GM12878 (cell line): Measurements from ENCODE around the gene IKZF5. TPM values are rescaled to one million over a fixed set of nuclear protein-coding genes. Genes with fewer than 3 reads are reported as not detected.

Experiments
- CHD2 ChIP-seq: IDR thresholded peaks from 2 replicates; pipeline ENCODE4 v1.6.1; 2011; ENCODE audit warnings: low read depth, low read length, improper control_type of control experiment, borderline replicate concordance
- FOS ChIP-seq: IDR thresholded peaks from 3 replicates; pipeline ENCODE4 v1.6.1; 2011; ENCODE audit warnings: borderline replicate concordance; ENCODE audit not compliant: insufficient read length; ENCODE audit errors: extremely low read depth
- HCFC1 ChIP-seq: fragments of 150-350 bp; IDR thresholded peaks from 2 replicates; pipeline ENCODE4 v1.6.1; 2014; ENCODE audit warnings: low read length
- HDAC6 ChIP-seq: fragments of 200-600 bp; sonication (generic); IDR thresholded peaks from one replicate; pipeline ENCODE4 v1.8.0; 2017; ENCODE audit warnings: antibody characterized with exemption; ENCODE audit not compliant: unreplicated experiment
- MEF2A ChIP-seq: IDR thresholded peaks from 2 replicates; pipeline ENCODE4 v1.6.1; 2011; ENCODE audit warnings: low read depth, mild to moderate bottlenecking, low read length, moderate library complexity; ENCODE audit not compliant: insufficient read depth
- MYB ChIP-seq: fragments of 150-350 bp; IDR thresholded peaks from 2 replicates; pipeline ENCODE4 v1.6.1; 2014; ENCODE audit warnings: mild to moderate bottlenecking, low read depth, low read length, borderline replicate concordance
- NFIC ChIP-seq: IDR thresholded peaks from 2 replicates; pipeline ENCODE4 v1.6.1; 2012; ENCODE audit warnings: low read depth, mild to moderate bottlenecking, inconsistent platforms, low read length, moderate library complexity
- NFYA ChIP-seq: IDR thresholded peaks from 2 replicates; pipeline ENCODE4 v1.6.1; 2011; ENCODE audit warnings: low read depth, mild to moderate bottlenecking, low read length, improper control_type of control experiment, borderline replicate concordance
- RCOR1 ChIP-seq: conservative IDR thresholded peaks from 2 replicates; pipeline ENCODE4 v1.6.1; 2012; ENCODE audit warnings: low read depth, low read length, improper control_type of control experiment
- RUNX3 ChIP-seq: IDR thresholded peaks from 2 replicates; pipeline ENCODE4 v1.6.1; 2012; ENCODE audit warnings: low read length, inconsistent platforms
- SIX5 ChIP-seq: IDR thresholded peaks from 2 replicates; pipeline ENCODE4 v1.6.1; 2011; ENCODE audit warnings: mild to moderate bottlenecking, low read depth, low read length, moderate library complexity; ENCODE audit not compliant: severe bottlenecking
- SMARCA5 ChIP-seq: fragments of 450-650 bp; IDR thresholded peaks from 2 replicates; pipeline ENCODE4 v1.6.1; 2017; ENCODE audit warnings: mild to moderate bottlenecking
- SRF ChIP-seq, 2 experiments: IDR thresholded peaks; 2 replicates each; pipeline ENCODE4 v1.6.1; 2011; ENCODE audit warnings: low read depth in 2 of 2, low read length in 2 of 2, mild to moderate bottlenecking in 1 of 2, moderate library complexity in 1 of 2
- STAT3 ChIP-seq: IDR thresholded peaks from 2 replicates; pipeline ENCODE4 v1.6.1; 2011; ENCODE audit warnings: low read depth, low read length, improper control_type of control experiment
- TCF3 ChIP-seq: IDR thresholded peaks from 2 replicates; pipeline ENCODE4 v1.6.1; 2012; ENCODE audit warnings: low read depth, mild to moderate bottlenecking, low read length, borderline replicate concordance; ENCODE audit not compliant: insufficient read depth
- ZNF207 ChIP-seq: fragments of 450-650 bp; IDR thresholded peaks from 2 replicates; pipeline ENCODE4 v1.6.1; 2014; ENCODE audit warnings: antibody characterized with exemption, mild to moderate bottlenecking, borderline replicate concordance
- ZNF384 ChIP-seq: IDR thresholded peaks from 2 replicates; pipeline ENCODE4 v1.6.1; 2012; ENCODE audit warnings: low read depth, mild to moderate bottlenecking, low read length, improper control_type of control experiment, borderline replicate concordance
- ZNF622 ChIP-seq: fragments of 450-650 bp; IDR thresholded peaks from 2 replicates; pipeline ENCODE4 v1.6.1; 2017; ENCODE audit warnings: mild to moderate bottlenecking, inconsistent platforms
- ZZZ3 ChIP-seq: IDR thresholded peaks from 2 replicates; pipeline ENCODE4 v1.6.1; 2011; ENCODE audit warnings: low read depth; ENCODE audit not compliant: control insufficient read depth, insufficient read length
- polyA plus RNA-seq, 11 experiments: library from polyadenylated mRNA; depleted of rRNA in 4 of 11; unstranded in 6 of 11; stranded (reverse) in 5 of 11; fragments of >200 nt; fragmentation: Nextera tagmentation in 4 of 11; fragmentation: Illumina TruSeq in 1 of 11; extraction: Ambion mirVana in 4 of 11; extraction: Trizol in 1 of 11; gene quantifications; 1 replicate in 1 of 11; 2 replicates in 10 of 11; pipeline versions ENCODE4 v1.2.1 to v1.2.3, GENCODE V29; 2011 to 2016; ENCODE audit warnings: inconsistent platforms in 2 of 11, missing spikeins in 2 of 11, low read depth in 1 of 11
- total RNA-seq, 4 experiments: library from RNA; depleted of rRNA in 3 of 4; stranded (reverse); fragments of >200 nt in 3 of 4; fragmentation: Illumina TruSeq in 1 of 4; extraction: Trizol in 1 of 4; gene quantifications; 2 replicates each; pipeline versions ENCODE4 v1.2.1 to v1.2.3, GENCODE V29; 2013 to 2021
- TF ChIP-seq, protein P1 (sequence below): fragments of 450-650 bp; IDR thresholded peaks from 2 replicates; pipeline ENCODE4 v1.6.1; 2017; ENCODE audit warnings: antibody characterized with exemption, mild to moderate bottlenecking, moderate library complexity
- TF ChIP-seq, protein P2 (sequence below): IDR thresholded peaks from 2 replicates; pipeline ENCODE4 v1.6.1; 2011; ENCODE audit warnings: borderline replicate concordance, low read depth, mild to moderate bottlenecking, moderate library complexity, mixed read lengths, low read length; ENCODE audit not compliant: insufficient read depth; ENCODE audit errors: extremely low read length
- TF ChIP-seq, protein P3 (sequence below): fragments of 150-350 bp; IDR thresholded peaks from 2 replicates; pipeline ENCODE4 v1.6.1; 2016; ENCODE audit warnings: low read depth, low read length

The IKZF5 gene
- total and polyA plus RNA-seq, 10 of the 15 experiments (the other 5 are each of a cell fraction or from before 2014, with no cell fraction given), result 5.3 to 23.2 (median 11.8) TPM

DNA sequence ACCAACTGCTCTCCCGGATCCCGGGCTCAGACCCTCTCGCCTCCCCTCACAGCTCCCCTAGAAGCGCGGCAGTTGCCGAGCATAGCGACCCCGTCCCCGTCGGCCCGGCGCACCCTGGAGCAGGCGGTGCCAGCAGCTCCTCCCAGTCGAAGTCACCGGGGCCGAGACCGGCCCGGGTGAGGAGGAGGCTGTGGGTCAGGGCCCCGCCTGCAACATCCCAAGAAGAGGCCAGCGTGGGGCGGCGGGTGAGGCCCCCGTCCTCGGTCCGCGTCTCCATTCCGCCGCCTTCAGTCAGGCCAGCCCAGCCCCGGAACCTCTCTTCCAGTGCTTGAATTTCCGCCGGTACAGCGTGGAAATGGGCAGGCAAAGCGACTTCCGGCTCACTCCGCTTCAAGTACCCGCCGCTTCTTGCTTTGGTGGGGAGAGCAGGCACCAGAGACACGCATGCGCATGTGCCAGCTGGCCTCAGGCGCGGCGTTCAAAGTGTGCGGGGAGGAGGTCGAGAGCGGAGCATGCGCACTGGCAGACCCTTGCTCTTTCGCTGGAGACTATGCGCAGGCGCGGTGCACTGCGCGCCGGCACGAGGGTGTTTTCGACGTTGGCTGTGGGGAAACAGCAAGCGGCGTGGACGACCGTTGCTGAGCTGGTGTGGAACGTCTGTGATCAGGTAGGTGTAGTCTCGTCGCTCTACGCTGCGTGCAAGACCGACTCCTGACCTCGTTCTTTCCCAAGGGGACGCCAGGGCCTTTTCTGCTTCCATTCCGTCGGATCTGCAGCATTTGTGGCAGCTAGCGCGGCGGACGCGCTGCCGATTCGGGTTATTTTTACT is 54.5 kb downstream of the IKZF5 start, which contains the start of gene C10orf88 (continued):
- no peak for TF ChIP-seq RUNX3
- TF ChIP-seq ZNF384, result no peak
- TF ChIP-seq, protein P1, sequence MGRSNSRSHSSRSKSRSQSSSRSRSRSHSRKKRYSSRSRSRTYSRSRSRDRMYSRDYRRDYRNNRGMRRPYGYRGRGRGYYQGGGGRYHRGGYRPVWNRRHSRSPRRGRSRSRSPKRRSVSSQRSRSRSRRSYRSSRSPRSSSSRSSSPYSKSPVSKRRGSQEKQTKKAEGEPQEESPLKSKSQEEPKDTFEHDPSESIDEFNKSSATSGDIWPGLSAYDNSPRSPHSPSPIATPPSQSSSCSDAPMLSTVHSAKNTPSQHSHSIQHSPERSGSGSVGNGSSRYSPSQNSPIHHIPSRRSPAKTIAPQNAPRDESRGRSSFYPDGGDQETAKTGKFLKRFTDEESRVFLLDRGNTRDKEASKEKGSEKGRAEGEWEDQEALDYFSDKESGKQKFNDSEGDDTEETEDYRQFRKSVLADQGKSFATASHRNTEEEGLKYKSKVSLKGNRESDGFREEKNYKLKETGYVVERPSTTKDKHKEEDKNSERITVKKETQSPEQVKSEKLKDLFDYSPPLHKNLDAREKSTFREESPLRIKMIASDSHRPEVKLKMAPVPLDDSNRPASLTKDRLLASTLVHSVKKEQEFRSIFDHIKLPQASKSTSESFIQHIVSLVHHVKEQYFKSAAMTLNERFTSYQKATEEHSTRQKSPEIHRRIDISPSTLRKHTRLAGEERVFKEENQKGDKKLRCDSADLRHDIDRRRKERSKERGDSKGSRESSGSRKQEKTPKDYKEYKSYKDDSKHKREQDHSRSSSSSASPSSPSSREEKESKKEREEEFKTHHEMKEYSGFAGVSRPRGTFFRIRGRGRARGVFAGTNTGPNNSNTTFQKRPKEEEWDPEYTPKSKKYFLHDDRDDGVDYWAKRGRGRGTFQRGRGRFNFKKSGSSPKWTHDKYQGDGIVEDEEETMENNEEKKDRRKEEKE, result no peak
- TF ChIP-seq STAT3, result no peak
- no peak for TF ChIP-seq RCOR1
- no peak for TF ChIP-seq NFIC
- no peak for TF ChIP-seq HDAC6
- TF ChIP-seq, protein P2, sequence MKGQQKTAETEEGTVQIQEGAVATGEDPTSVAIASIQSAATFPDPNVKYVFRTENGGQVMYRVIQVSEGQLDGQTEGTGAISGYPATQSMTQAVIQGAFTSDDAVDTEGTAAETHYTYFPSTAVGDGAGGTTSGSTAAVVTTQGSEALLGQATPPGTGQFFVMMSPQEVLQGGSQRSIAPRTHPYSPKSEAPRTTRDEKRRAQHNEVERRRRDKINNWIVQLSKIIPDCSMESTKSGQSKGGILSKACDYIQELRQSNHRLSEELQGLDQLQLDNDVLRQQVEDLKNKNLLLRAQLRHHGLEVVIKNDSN, result no peak
- TF ChIP-seq HCFC1, result peak; percentile 78
- TF ChIP-seq SIX5, result peak; percentile 59
- TF ChIP-seq MEF2A, result no peak
- TF ChIP-seq, protein P3, sequence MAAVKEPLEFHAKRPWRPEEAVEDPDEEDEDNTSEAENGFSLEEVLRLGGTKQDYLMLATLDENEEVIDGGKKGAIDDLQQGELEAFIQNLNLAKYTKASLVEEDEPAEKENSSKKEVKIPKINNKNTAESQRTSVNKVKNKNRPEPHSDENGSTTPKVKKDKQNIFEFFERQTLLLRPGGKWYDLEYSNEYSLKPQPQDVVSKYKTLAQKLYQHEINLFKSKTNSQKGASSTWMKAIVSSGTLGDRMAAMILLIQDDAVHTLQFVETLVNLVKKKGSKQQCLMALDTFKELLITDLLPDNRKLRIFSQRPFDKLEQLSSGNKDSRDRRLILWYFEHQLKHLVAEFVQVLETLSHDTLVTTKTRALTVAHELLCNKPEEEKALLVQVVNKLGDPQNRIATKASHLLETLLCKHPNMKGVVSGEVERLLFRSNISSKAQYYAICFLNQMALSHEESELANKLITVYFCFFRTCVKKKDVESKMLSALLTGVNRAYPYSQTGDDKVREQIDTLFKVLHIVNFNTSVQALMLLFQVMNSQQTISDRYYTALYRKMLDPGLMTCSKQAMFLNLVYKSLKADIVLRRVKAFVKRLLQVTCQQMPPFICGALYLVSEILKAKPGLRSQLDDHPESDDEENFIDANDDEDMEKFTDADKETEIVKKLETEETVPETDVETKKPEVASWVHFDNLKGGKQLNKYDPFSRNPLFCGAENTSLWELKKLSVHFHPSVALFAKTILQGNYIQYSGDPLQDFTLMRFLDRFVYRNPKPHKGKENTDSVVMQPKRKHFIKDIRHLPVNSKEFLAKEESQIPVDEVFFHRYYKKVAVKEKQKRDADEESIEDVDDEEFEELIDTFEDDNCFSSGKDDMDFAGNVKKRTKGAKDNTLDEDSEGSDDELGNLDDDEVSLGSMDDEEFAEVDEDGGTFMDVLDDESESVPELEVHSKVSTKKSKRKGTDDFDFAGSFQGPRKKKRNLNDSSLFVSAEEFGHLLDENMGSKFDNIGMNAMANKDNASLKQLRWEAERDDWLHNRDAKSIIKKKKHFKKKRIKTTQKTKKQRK, result no peak
- TF ChIP-seq CHD2, result peak; percentile 85
- no peak for TF ChIP-seq NFYA
- TF ChIP-seq TCF3, result no peak
- TF ChIP-seq MYB, result no peak
- no peak for TF ChIP-seq ZNF622
- TF ChIP-seq FOS, result no peak
- TF ChIP-seq SRF (IDR thresholded peaks at IDR 0.05; ENCODE audit: low read depth in 2 of 2, low read length in 2 of 2), result peak; percentile 87 to 89; a peak in 3 of 4 replicates
- TF ChIP-seq ZNF207, result peak; percentile 63; the same call in 1 of the 2 replicates
- no peak for TF ChIP-seq SMARCA5
- no peak for TF ChIP-seq ZZZ3
